ENCODE results near the gene CAP1.

Gene CAP1

DNA sequence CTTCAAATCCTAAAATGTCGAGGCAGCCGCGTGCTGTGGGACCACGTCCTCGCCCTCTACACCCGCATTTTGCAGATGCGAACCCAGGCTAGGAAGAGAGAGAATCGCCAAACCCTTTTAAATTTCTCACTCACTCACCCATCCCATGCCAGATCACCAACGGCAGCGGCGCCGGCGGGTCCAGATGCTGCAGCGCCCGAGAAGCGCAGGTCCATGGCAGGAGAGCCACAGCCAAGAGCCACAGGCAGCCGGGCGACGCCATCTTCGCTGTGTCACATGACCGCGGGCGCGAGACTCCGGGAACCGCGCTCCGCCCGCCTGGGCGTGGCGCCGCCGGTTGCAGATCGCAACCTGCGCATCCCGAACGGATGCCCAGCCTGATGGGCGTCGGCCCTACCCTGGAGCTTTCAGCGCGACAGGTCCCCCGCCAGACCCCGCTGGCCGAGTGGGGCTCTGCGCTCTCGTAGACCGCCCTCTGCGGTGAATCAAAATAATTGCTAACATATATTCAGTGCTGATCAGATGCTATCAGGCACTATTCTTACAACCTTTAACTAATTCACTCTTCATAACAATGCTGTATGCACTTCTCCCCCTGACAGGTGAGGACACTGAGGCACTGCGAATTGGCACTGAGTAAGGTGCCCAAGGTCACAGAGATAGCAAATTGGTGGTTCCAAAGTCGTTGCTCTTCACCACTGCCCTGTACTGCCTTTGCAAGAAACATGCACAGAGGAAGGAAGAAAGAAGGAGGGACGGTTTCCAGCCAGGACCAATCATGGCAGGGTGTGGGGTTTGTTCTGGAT, 56.7 kb downstream of the CAP1 start, which contains the start of gene PPT1:
TSS of gene PPT1 (minus strand) at position 276 of the 806 bp plus-strand sequence. CDS start at position 262, 14 bp downstream.
- H3K27ac ChIP-seq (ENCODE audit: low read depth, low read length), result no peak within 1 kb of the TSS
- peak within 1 kb of the TSS; percentile 58 for H2AFZ ChIP-seq (ENCODE audit: low read length, unreplicated experiment)
- peaks cover 13% of the 10 kb centered on the region for H3K4me1 ChIP-seq (ENCODE audit: control insufficient read depth, insufficient read depth, low read length, unreplicated experiment)
- peaks cover 35% of the 10 kb centered on the region for H3K79me2 ChIP-seq (ENCODE audit: control insufficient read depth, insufficient read depth, low read length, unreplicated experiment)
- H3K27me3 ChIP-seq (ENCODE audit: insufficient read depth, low read length), result peaks cover 4% of the 10 kb centered on the region; the same call in 1 of the 2 replicates
- H3K4me3 ChIP-seq (ENCODE audit: low read depth, low read length), result peak within 1 kb of the TSS; percentile 89
- no peaks in the 10 kb centered on the region for H3K36me3 ChIP-seq (ENCODE audit: insufficient read depth, low read length)

DNA sequence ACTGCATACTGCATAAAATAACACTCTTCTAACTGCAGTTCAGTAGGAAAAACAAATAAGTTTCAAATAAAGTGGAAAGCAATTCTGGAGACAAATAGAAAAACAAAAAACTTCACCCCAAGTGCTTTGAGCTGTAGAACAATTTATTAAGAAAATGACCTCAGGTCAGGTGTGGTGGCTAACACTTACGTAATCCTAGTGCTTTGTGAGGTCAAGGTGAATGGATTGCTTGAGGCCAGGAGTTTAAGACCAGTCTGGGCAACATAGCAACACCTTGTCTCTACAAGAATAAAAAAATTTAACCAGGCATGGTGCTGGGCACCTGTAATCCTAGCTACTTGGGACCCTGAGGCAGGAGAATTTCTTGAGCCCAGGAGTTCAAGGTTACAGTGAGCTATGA, 61.5 kb downstream of the CAP1 start:
- no peaks in the 10 kb centered on the region for H3K36me3 ChIP-seq (ENCODE audit: insufficient read depth, low read length)
- no peak overlapping the region for H3K4me3 ChIP-seq (ENCODE audit: low read depth, low read length)
- H3K27me3 ChIP-seq (ENCODE audit: insufficient read depth, low read length), result peaks cover 17% of the 10 kb centered on the region
- H3K79me2 ChIP-seq (ENCODE audit: control insufficient read depth, insufficient read depth, low read length, unreplicated experiment), result no peaks in the 10 kb centered on the region
- H2AFZ ChIP-seq (ENCODE audit: low read length, unreplicated experiment), result no peak overlapping the region
- no peak overlapping the region for H3K27ac ChIP-seq (ENCODE audit: low read depth, low read length)
- H3K4me1 ChIP-seq (ENCODE audit: control insufficient read depth, insufficient read depth, low read length, unreplicated experiment), result no peaks in the 10 kb centered on the region

DNA sequence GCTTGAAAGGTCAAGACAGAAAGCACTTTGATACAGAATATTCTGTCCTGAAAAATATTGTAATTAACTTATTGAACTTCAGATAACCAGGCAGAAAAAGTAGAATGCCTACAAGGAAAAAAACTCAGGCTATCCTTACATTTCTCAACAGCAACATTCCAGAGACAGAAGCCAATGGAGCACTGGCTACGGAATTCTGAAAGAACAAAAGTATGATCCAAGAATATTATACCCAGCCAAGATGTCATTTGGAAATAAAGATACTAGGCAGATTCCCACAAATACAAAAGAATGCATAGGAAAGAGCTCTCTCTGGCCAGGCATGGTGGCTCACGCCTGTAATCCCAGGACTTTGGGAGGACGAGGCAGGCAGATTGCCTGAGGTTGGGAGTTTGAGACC, 62.4 kb downstream of the CAP1 start:
- Histone ChIP-seq H3K4me3 (ENCODE audit: low read depth, low read length) (no peak overlapping the region), H3K27ac (ENCODE audit: low read depth, low read length) (no peak overlapping the region), H3K4me1 (ENCODE audit: control insufficient read depth, insufficient read depth, low read length, unreplicated experiment) (no peaks in the 10 kb centered on the region), H3K27me3 (ENCODE audit: insufficient read depth, low read length) (peaks cover 17% of the 10 kb centered on the region), H3K79me2 (ENCODE audit: control insufficient read depth, insufficient read depth, low read length, unreplicated experiment) (no peaks in the 10 kb centered on the region), H2AFZ (ENCODE audit: low read length, unreplicated experiment) (no peak overlapping the region), H3K36me3 (ENCODE audit: insufficient read depth, low read length) (no peaks in the 10 kb centered on the region)

DNA sequence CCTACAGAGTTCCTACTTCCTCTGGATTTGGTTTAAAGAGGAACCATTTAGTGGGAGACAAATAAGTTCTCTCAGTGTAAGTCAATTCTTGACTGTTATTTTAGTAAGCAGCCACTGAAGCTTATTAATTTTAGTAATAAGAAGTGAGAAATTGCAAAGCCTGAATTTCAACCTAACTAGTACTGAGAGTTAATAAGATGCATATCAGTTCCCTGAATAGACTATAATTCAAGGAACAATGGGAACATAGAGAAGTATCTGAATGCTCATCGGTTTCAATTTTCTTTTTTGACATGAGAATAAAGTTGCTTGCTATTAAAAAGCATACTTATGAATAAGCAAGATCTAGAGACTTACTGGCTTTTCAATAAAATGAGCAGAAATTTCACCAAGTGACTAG, 64.5 kb downstream of the CAP1 start:
- Histone ChIP-seq H3K4me1 (ENCODE audit: control insufficient read depth, insufficient read depth, low read length, unreplicated experiment) (no peaks in the 10 kb centered on the region), H2AFZ (ENCODE audit: low read length, unreplicated experiment) (no peak overlapping the region), H3K27ac (ENCODE audit: low read depth, low read length) (no peak overlapping the region), H3K79me2 (ENCODE audit: control insufficient read depth, insufficient read depth, low read length, unreplicated experiment) (no peaks in the 10 kb centered on the region), H3K36me3 (ENCODE audit: insufficient read depth, low read length) (no peaks in the 10 kb centered on the region), H3K4me3 (ENCODE audit: low read depth, low read length) (no peak overlapping the region), H3K27me3 (ENCODE audit: insufficient read depth, low read length) (peaks cover 29% of the 10 kb centered on the region)

DNA sequence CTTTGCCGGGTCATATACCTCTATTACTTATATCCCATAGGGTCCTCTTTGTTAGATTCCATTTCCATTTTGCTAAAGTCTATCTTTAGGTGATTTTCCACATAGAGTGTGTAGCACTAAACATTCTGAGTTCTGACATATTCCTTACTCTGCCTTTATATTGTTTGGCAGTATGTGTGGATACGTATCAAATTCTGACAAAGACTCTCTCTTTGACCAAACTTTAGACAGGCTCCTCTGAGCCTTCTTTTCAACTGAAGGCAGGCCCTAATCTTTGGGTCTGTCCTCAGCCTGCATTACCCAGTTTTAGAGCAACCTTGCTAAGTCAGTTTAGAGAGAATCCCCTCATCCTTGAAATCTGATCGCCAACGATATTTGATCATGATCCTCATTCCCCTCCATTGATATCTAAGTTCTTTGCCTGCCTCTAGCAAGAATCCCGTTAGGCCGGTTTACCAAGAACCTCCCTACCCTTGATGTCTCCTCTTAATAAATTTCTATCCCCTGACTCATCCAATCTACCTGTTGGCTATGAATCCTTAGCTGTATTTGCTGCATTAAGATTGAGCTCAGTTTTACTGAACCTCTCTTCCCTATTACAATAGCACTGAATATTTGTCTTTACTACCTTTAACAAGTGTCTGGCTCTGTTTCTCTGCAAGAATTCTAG, 66.9 kb downstream of the CAP1 start:
- Histone ChIP-seq H3K4me3 (ENCODE audit: low read depth, low read length) (no peak overlapping the region), H3K36me3 (ENCODE audit: insufficient read depth, low read length) (no peaks in the 10 kb centered on the region), H3K79me2 (ENCODE audit: control insufficient read depth, insufficient read depth, low read length, unreplicated experiment) (no peaks in the 10 kb centered on the region), H2AFZ (ENCODE audit: low read length, unreplicated experiment) (no peak overlapping the region), H3K27me3 (ENCODE audit: insufficient read depth, low read length) (peaks cover 45% of the 10 kb centered on the region), H3K4me1 (ENCODE audit: control insufficient read depth, insufficient read depth, low read length, unreplicated experiment) (no peaks in the 10 kb centered on the region), H3K27ac (ENCODE audit: low read depth, low read length) (no peak overlapping the region)

DNA sequence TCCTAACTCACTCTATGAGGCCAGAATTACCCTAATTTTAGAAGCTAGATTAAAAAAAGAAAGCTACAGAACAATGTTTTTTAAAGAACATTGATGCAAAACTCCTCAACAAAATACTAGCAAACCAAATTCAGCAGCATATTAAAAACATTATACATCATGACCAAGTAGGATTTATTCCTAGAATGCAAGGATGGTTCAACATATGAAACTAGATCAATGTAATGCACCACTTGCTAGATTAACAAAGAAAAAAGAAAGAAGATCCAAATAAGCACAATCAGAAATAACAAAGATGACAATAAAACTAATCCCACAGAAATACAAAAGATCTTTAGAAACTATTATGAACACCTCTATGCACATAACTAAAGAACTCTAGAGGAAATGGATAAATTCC, 69.9 kb downstream of the CAP1 start:
- Histone ChIP-seq H2AFZ (ENCODE audit: low read length, unreplicated experiment) (no peak overlapping the region), H3K4me3 (ENCODE audit: low read depth, low read length) (no peak overlapping the region), H3K79me2 (ENCODE audit: control insufficient read depth, insufficient read depth, low read length, unreplicated experiment) (no peaks in the 10 kb centered on the region), H3K4me1 (ENCODE audit: control insufficient read depth, insufficient read depth, low read length, unreplicated experiment) (no peaks in the 10 kb centered on the region), H3K27ac (ENCODE audit: low read depth, low read length) (no peak overlapping the region), H3K36me3 (ENCODE audit: insufficient read depth, low read length) (no peaks in the 10 kb centered on the region), H3K27me3 (ENCODE audit: insufficient read depth, low read length) (peaks cover 58% of the 10 kb centered on the region)

DNA sequence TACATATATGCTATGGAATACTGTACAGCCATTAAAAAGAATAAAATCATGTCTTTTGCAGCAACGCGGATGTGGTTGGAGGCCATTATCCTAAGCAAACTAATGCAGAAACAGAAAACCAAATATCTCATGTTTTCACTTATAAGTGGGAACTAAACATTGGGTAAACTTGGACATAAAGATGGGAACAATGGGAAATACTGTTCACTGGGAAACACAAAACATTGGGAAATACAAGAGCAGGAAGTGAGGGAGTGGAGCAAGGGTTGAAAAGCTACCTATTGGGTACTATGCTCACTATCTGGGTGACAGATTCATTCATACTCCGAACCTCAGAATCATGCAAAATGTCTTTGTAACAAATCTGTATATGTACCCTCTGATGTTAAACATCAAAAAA, 73.9 kb downstream of the CAP1 start:
- H3K27ac ChIP-seq (ENCODE audit: low read depth, low read length), result no peak overlapping the region
- H3K4me3 ChIP-seq (ENCODE audit: low read depth, low read length), result no peak overlapping the region
- H3K79me2 ChIP-seq (ENCODE audit: control insufficient read depth, insufficient read depth, low read length, unreplicated experiment), result no peaks in the 10 kb centered on the region
- no peaks in the 10 kb centered on the region for H3K36me3 ChIP-seq (ENCODE audit: insufficient read depth, low read length)
- H2AFZ ChIP-seq (ENCODE audit: low read length, unreplicated experiment), result no peak overlapping the region
- peaks cover 84% of the 10 kb centered on the region for H3K27me3 ChIP-seq (ENCODE audit: insufficient read depth, low read length)
- H3K4me1 ChIP-seq (ENCODE audit: control insufficient read depth, insufficient read depth, low read length, unreplicated experiment), result no peaks in the 10 kb centered on the region

DNA sequence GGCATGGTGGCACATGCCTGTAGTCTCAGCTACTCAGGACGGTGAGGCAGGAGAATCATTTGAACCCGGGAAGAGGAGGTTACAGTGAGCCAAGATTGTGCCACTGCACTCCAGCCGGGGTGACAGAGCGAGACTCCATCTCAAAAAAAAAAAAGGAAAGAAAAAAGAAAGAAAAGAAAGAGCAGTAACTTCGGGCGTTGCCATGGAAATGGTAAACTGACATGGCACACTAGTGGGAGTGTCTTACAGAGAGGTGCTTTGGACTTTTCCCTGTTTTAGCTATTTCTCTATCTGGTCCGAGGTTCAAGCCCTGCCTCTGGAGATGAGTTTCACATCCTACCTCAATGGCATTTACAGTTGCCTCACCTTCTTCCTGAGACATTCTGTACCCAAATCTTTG, 79.6 kb downstream of the CAP1 start:
- Histone ChIP-seq H3K79me2 (ENCODE audit: control insufficient read depth, insufficient read depth, low read length, unreplicated experiment) (no peaks in the 10 kb centered on the region), H3K4me1 (ENCODE audit: control insufficient read depth, insufficient read depth, low read length, unreplicated experiment) (no peaks in the 10 kb centered on the region), H3K4me3 (ENCODE audit: low read depth, low read length) (no peak overlapping the region), H3K27ac (ENCODE audit: low read depth, low read length) (no peak overlapping the region), H2AFZ (ENCODE audit: low read length, unreplicated experiment) (no peak overlapping the region), H3K36me3 (ENCODE audit: insufficient read depth, low read length) (no peaks in the 10 kb centered on the region), H3K27me3 (ENCODE audit: insufficient read depth, low read length) (peaks cover 67% of the 10 kb centered on the region)

All from ACC112 (cell line).